Mammary epithelial cell (primary cell): ENCODE results near the gene SMIM38.

Source experiments
- CTCF ChIP-seq, 2 donors: IDR thresholded peaks in 1 of 2; conservative IDR thresholded peaks in 1 of 2; 2 replicates each; pipeline ENCODE4 v1.5.1; 2011 to 2012; ENCODE audit warnings: inconsistent platforms in 2 of 2, low read length in 2 of 2, mild to moderate bottlenecking in 2 of 2, control low read depth in 1 of 2, low read depth in 1 of 2; ENCODE audit not compliant: insufficient read depth in 1 of 2; ENCODE audit errors: extremely low read depth in 1 of 2
- EZH2 ChIP-seq: IDR thresholded peaks from 2 replicates; pipeline ENCODE4 v1.6.1; 2012; ENCODE audit warnings: low read length, inconsistent platforms, borderline replicate concordance

GRCh38 chr11:69201764-69202370 lies 46.1 kb downstream of the SMIM38 start:
- TF ChIP-seq CTCF (conservative IDR thresholded peaks at IDR 0.05 in 1 of 2, IDR thresholded peaks at IDR 0.05 in 1 of 2; ENCODE audit: extremely low read depth in 1 of 2, insufficient read depth in 1 of 2, low read depth in 1 of 2, low read length in 2 of 2) (no peak), EZH2 (no peak)
